Measurements from ENCODE around the gene CCDC47. TPM values are rescaled to one million over a fixed set of nuclear protein-coding genes. Genes with fewer than 3 reads are reported as not detected.

CCDC47 gene
- total and polyA plus RNA-seq, 2 experiments from 2014 or later, result 38.5 to 61.9 TPM

DNA sequence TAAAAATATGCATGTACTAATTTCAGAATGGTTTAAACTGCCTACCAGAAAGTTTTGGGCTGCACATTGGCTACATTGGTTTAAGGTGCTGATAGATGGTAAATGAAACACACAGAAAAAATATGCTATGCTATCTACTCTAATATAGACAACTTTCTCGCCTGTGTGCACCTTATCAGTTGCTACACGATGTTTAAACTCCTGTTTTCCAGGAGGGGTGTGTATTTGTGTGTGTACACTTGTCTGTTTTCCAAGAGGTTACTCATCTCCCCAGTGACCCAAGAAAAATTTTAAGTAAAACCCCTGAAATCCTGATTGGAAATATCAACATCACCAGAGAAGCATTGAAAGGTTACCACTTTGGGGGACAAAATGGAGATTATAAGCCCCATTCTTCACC lies 32.2 kb upstream of the CCDC47 start:
- TF ChIP-seq ZNF114 (CRISPR knock-in tag; IDR thresholded peaks at IDR 0.05), result no peak
- no peak for TF ChIP-seq POLR2AphosphoS5 (IDR thresholded peaks at IDR 0.05; ENCODE audit: low read depth)
- TF ChIP-seq EZH2phosphoT487 (IDR thresholded peaks at IDR 0.05; ENCODE audit: unreplicated experiment), result no peak
- TF ChIP-seq ZNF331 (CRISPR knock-in tag; IDR thresholded peaks at IDR 0.05; ENCODE audit: low read depth), result no peak
- no peak for TF ChIP-seq NANOG (IDR thresholded peaks at IDR 0.05; ENCODE audit: borderline replicate concordance)
- no peak for TF ChIP-seq CREB1 (CRISPR knock-in tag; IDR thresholded peaks at IDR 0.05; ENCODE audit: low read depth)
- H3K27me3 Mint-ChIP-seq (ENCODE audit: insufficient read depth, low read depth, poor library complexity), result no peaks in the 10 kb centered on the region
- H3F3A ChIP-seq (replicated peaks; ENCODE audit: low read depth), result peaks cover 3% of the 10 kb centered on the region; the same call in 1 of the 2 replicates
- H3K4me1 Mint-ChIP-seq, result no peaks in the 10 kb centered on the region
- peaks cover 14% of the 10 kb centered on the region for H3K79me2 ChIP-seq (replicated peaks; ENCODE audit: insufficient read depth)
- H3K4me1 ChIP-seq (ENCODE audit: insufficient read depth), result no peaks in the 10 kb centered on the region
- no peak overlapping the region for H3K4me3 ChIP-seq
- H3K4me3 Mint-ChIP-seq, result no peak overlapping the region
- no peaks in the 10 kb centered on the region for H3K9me3 Mint-ChIP-seq
- no peak overlapping the region for H3K27ac Mint-ChIP-seq
- H3K27me3 ChIP-seq (ENCODE audit: insufficient read depth), result no peaks in the 10 kb centered on the region
- DNase-seq (ENCODE audit: low spot score) (no peak), ATAC-seq (no peak)
- peaks cover 81% of the 10 kb centered on the region for H3K36me3 Mint-ChIP-seq (ENCODE audit: low read depth)
- no peaks in the 10 kb centered on the region for H3K9me2 ChIP-seq (ENCODE audit: insufficient read depth)
- H3K27ac ChIP-seq (ENCODE audit: low read depth), result no peak overlapping the region
- H4K20me1 ChIP-seq (replicated peaks; ENCODE audit: insufficient read depth), result peaks cover 30% of the 10 kb centered on the region
- peaks cover 84% of the 10 kb centered on the region for H3K36me3 ChIP-seq (ENCODE audit: insufficient read depth)
- H2AFZ ChIP-seq, result no peak overlapping the region
- no peak overlapping the region for H3K4me2 ChIP-seq

DNA sequence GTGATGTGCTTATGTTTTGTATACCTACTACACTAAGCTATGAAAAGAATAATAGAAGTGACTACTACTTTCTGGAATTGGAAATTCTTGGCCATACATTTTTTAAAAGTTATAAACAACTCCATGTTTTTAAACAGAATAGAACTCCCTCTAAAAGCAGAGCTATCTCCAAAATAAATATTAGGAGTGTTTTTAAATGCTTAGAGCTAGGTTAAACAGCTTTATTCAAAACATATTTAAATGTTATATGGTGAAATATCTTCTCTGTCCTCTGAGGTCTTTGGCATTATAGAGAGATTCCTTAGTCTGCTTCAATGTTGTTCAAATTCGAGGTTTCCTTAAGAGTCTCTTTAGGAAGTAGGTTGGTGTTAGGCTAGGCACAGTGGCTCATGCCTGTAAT lies 30.9 kb upstream of the CCDC47 start:
- Histone ChIP-seq H3K79me2 (replicated peaks; ENCODE audit: insufficient read depth) (peaks cover 22% of the 10 kb centered on the region), H3K9me2 (ENCODE audit: insufficient read depth) (no peaks in the 10 kb centered on the region), H3K36me3 (ENCODE audit: insufficient read depth) (peaks cover 84% of the 10 kb centered on the region), H2AFZ (no peak overlapping the region), H3K4me2 (no peak overlapping the region), H3K27ac (ENCODE audit: low read depth) (no peak overlapping the region), H3K4me1 (ENCODE audit: insufficient read depth) (no peaks in the 10 kb centered on the region), H4K20me1 (replicated peaks; ENCODE audit: insufficient read depth) (peaks cover 30% of the 10 kb centered on the region), H3F3A (replicated peaks; ENCODE audit: low read depth) (peaks cover 3% of the 10 kb centered on the region; the same call in 1 of the 2 replicates), H3K27me3 (ENCODE audit: insufficient read depth) (no peaks in the 10 kb centered on the region), H3K4me3 (no peak overlapping the region)
- Mint-ChIP-seq H3K27ac (no peak overlapping the region), H3K27me3 (ENCODE audit: insufficient read depth, low read depth, poor library complexity) (no peaks in the 10 kb centered on the region), H3K36me3 (ENCODE audit: low read depth) (peaks cover 82% of the 10 kb centered on the region), H3K4me1 (no peaks in the 10 kb centered on the region), H3K4me3 (no peak overlapping the region), H3K9me3 (no peaks in the 10 kb centered on the region)
- DNase-seq (ENCODE audit: low spot score), result no peak
- no peak for ATAC-seq
- TF ChIP-seq, protein P1, sequence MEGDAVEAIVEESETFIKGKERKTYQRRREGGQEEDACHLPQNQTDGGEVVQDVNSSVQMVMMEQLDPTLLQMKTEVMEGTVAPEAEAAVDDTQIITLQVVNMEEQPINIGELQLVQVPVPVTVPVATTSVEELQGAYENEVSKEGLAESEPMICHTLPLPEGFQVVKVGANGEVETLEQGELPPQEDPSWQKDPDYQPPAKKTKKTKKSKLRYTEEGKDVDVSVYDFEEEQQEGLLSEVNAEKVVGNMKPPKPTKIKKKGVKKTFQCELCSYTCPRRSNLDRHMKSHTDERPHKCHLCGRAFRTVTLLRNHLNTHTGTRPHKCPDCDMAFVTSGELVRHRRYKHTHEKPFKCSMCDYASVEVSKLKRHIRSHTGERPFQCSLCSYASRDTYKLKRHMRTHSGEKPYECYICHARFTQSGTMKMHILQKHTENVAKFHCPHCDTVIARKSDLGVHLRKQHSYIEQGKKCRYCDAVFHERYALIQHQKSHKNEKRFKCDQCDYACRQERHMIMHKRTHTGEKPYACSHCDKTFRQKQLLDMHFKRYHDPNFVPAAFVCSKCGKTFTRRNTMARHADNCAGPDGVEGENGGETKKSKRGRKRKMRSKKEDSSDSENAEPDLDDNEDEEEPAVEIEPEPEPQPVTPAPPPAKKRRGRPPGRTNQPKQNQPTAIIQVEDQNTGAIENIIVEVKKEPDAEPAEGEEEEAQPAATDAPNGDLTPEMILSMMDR (conservative IDR thresholded peaks at IDR 0.05; ENCODE audit: low read depth in 2 of 2), result no peak
- TF ChIP-seq, protein P2, sequence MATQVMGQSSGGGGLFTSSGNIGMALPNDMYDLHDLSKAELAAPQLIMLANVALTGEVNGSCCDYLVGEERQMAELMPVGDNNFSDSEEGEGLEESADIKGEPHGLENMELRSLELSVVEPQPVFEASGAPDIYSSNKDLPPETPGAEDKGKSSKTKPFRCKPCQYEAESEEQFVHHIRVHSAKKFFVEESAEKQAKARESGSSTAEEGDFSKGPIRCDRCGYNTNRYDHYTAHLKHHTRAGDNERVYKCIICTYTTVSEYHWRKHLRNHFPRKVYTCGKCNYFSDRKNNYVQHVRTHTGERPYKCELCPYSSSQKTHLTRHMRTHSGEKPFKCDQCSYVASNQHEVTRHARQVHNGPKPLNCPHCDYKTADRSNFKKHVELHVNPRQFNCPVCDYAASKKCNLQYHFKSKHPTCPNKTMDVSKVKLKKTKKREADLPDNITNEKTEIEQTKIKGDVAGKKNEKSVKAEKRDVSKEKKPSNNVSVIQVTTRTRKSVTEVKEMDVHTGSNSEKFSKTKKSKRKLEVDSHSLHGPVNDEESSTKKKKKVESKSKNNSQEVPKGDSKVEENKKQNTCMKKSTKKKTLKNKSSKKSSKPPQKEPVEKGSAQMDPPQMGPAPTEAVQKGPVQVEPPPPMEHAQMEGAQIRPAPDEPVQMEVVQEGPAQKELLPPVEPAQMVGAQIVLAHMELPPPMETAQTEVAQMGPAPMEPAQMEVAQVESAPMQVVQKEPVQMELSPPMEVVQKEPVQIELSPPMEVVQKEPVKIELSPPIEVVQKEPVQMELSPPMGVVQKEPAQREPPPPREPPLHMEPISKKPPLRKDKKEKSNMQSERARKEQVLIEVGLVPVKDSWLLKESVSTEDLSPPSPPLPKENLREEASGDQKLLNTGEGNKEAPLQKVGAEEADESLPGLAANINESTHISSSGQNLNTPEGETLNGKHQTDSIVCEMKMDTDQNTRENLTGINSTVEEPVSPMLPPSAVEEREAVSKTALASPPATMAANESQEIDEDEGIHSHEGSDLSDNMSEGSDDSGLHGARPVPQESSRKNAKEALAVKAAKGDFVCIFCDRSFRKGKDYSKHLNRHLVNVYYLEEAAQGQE (IDR thresholded peaks at IDR 0.05; ENCODE audit: unreplicated experiment), result no peak
- TF ChIP-seq, protein P3, sequence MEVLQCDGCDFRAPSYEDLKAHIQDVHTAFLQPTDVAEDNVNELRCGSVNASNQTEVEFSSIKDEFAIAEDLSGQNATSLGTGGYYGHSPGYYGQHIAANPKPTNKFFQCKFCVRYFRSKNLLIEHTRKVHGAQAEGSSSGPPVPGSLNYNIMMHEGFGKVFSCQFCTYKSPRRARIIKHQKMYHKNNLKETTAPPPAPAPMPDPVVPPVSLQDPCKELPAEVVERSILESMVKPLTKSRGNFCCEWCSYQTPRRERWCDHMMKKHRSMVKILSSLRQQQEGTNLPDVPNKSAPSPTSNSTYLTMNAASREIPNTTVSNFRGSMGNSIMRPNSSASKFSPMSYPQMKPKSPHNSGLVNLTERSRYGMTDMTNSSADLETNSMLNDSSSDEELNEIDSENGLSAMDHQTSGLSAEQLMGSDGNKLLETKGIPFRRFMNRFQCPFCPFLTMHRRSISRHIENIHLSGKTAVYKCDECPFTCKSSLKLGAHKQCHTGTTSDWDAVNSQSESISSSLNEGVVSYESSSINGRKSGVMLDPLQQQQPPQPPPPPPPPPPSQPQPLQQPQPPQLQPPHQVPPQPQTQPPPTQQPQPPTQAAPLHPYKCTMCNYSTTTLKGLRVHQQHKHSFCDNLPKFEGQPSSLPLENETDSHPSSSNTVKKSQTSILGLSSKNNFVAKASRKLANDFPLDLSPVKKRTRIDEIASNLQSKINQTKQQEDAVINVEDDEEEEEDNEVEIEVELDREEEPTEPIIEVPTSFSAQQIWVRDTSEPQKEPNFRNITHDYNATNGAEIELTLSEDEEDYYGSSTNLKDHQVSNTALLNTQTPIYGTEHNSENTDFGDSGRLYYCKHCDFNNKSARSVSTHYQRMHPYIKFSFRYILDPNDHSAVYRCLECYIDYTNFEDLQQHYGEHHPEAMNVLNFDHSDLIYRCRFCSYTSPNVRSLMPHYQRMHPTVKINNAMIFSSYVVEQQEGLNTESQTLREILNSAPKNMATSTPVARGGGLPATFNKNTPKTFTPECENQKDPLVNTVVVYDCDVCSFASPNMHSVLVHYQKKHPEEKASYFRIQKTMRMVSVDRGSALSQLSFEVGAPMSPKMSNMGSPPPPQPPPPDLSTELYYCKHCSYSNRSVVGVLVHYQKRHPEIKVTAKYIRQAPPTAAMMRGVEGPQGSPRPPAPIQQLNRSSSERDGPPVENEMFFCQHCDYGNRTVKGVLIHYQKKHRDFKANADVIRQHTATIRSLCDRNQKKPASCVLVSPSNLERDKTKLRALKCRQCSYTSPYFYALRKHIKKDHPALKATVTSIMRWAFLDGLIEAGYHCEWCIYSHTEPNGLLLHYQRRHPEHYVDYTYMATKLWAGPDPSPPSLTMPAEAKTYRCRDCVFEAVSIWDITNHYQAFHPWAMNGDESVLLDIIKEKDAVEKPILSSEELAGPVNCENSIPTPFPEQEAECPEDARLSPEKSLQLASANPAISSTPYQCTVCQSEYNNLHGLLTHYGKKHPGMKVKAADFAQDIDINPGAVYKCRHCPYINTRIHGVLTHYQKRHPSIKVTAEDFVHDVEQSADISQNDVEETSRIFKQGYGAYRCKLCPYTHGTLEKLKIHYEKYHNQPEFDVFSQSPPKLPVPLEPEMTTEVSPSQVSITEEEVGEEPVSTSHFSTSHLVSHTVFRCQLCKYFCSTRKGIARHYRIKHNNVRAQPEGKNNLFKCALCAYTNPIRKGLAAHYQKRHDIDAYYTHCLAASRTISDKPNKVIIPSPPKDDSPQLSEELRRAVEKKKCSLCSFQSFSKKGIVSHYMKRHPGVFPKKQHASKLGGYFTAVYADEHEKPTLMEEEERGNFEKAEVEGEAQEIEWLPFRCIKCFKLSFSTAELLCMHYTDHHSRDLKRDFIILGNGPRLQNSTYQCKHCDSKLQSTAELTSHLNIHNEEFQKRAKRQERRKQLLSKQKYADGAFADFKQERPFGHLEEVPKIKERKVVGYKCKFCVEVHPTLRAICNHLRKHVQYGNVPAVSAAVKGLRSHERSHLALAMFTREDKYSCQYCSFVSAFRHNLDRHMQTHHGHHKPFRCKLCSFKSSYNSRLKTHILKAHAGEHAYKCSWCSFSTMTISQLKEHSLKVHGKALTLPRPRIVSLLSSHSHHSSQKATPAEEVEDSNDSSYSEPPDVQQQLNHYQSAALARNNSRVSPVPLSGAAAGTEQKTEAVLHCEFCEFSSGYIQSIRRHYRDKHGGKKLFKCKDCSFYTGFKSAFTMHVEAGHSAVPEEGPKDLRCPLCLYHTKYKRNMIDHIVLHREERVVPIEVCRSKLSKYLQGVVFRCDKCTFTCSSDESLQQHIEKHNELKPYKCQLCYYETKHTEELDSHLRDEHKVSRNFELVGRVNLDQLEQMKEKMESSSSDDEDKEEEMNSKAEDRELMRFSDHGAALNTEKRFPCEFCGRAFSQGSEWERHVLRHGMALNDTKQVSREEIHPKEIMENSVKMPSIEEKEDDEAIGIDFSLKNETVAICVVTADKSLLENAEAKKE (CRISPR knock-in tag; IDR thresholded peaks at IDR 0.05), result no peak
- TF ChIP-seq POLR2AphosphoS5 (IDR thresholded peaks at IDR 0.05; ENCODE audit: low read depth) (no peak), NANOG (IDR thresholded peaks at IDR 0.05; ENCODE audit: borderline replicate concordance) (no peak), EZH2phosphoT487 (IDR thresholded peaks at IDR 0.05; ENCODE audit: unreplicated experiment) (no peak), JUNB (IDR thresholded peaks at IDR 0.05; ENCODE audit: unreplicated experiment) (no peak)

Measured in GM23338 (cell line).